HAP-1 (cell line): Measurements from ENCODE around the gene MAGEC3.
"Not testable (repeated sequence)": the region's sequence is repeated elsewhere in the genome, so short reads cannot be mapped to it uniquely, and the experiment has no call there.

Experiments used
- DNase-seq, 2 experiments: peaks; one replicate each; pipeline ENCODE4 v3.0.0-alpha.2; 2016 to 2020; ENCODE audit warnings: low spot score in 2 of 2
- H3K27me3 ChIP-seq: fragments of 250-450 bp; sonication (Bioruptor Pico); 2 replicates; pipeline ENCODE4 v1.5.1; 2020; ENCODE audit warnings: low read depth, mild to moderate bottlenecking, moderate library complexity
- H3K36me3 ChIP-seq: fragments of 250-450 bp; sonication (Bioruptor Pico); replicated peaks from 2 replicates; pipeline ENCODE4 v1.5.1; 2020; ENCODE audit warnings: mild to moderate bottlenecking
- H3K4me1 ChIP-seq: fragments of 250-450 bp; sonication (Bioruptor Pico); 2 replicates; pipeline ENCODE4 v1.5.1; 2020; ENCODE audit warnings: mild to moderate bottlenecking
- H3K4me3 ChIP-seq: fragments of 250-450 bp; sonication (Bioruptor Pico); 2 replicates; pipeline ENCODE4 v1.5.1; 2020; ENCODE audit warnings: mild to moderate bottlenecking, moderate library complexity
- H3K9me3 ChIP-seq: fragments of 250-450 bp; sonication (Bioruptor Pico); 2 replicates; pipeline ENCODE4 v1.5.1; 2020; ENCODE audit warnings: mild to moderate bottlenecking, moderate library complexity
- in situ Hi-C: fragments of 300-500 bp; cut with MboI; formaldehyde crosslinking; loops from 3 replicates; pipeline ENCODE4 v1.14.3; 2020; ENCODE audit warnings: low sequenced_read_pairs, inconsistent platforms, mixed read lengths

The MAGEC3 gene

GRCh38 chrX:141838016-141838415 is at the start of gene MAGEC3:
Gene MAGEC3 (plus strand): TSS chrX:141838316. CDS start chrX:141838316, 0 bp downstream.
- no peaks in the 10 kb centered on the region for H3K9me3 ChIP-seq
- in situ Hi-C loops, result no loop called here
- no peaks in the 10 kb centered on the region for H3K4me1 ChIP-seq
- H3K4me3 ChIP-seq, result no peak within 1 kb of the TSS
- no peak for DNase-seq
- H3K27me3 ChIP-seq, result no peaks in the 10 kb centered on the region
- H3K36me3 ChIP-seq, result no peaks in the 10 kb centered on the region

GRCh38 chrX:141791856-141792255 is 46.3 kb upstream of the MAGEC3 start:
- Histone ChIP-seq H3K9me3 (no peaks in the 10 kb centered on the region), H3K4me1 (no peaks in the 10 kb centered on the region), H3K36me3 (no peaks in the 10 kb centered on the region), H3K4me3 (no peak overlapping the region), H3K27me3 (no peaks in the 10 kb centered on the region)
- in situ Hi-C loops, result no loop called here
- DNase-seq, result no peak

GRCh38 chrX:141811438-141811837 is 26.7 kb upstream of the MAGEC3 start:
- H3K9me3 ChIP-seq, result no peaks in the 10 kb centered on the region
- H3K4me3 ChIP-seq, result no peak overlapping the region
- no peaks in the 10 kb centered on the region for H3K27me3 ChIP-seq
- no peak for DNase-seq
- in situ Hi-C loops, result no loop called here
- H3K4me1 ChIP-seq, result no peaks in the 10 kb centered on the region
- no peaks in the 10 kb centered on the region for H3K36me3 ChIP-seq

DNA sequence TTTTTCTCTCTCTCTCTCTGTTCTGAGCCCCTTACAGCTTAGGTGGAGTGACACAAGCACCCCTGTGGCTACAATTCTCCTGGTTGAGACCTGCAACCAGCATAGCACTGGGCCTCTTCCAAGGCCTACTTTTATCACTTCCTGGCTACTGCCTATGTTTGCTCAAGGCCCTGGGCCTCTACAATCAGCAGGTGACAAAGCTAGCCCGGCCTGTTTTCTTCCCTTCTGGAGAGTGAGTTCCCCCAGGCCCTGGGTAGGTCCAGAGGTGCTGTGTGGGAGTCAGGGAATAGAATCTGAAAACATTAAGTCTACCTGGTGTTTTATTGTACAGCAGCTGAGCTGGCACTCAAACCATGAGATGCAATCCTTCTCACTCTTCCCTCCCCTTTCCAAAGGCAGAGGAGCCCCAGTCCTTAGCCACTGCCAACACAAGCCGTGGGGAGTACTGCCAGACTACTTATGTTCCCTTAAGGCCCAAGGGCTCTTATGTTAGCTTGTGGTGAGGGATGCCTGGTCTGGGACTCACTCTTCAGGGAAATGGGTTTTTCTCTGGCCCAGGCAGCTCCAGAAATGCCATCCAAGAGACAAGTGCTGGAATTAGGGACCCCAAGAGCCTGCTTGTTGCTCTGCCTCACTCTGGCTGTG is 23.8 kb upstream of the MAGEC3 start:
- Histone ChIP-seq H3K27me3 (no peaks in the 10 kb centered on the region), H3K36me3 (no peaks in the 10 kb centered on the region), H3K4me3 (no peak overlapping the region), H3K4me1 (no peaks in the 10 kb centered on the region), H3K9me3 (no peaks in the 10 kb centered on the region)
- in situ Hi-C loops, result no loop called here
- DNase-seq, result no peak

DNA sequence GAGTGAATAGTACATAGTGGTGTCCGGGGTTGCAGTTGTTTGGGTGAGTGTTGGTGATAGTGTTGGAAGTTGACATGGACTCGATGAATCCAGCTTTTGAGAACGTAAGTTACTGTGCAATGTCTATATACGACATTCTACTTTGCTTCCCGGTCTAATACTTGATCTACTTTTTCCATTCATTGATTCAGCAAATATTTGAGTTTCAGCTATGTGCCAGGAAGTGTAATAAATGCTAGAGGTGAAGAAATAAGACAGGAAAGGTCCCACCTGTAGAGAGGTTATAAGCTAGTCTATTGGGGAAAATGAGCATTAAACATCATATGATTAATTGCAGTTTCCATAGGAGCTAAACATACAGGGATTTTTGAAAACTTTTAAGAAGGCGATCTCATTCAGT is 22.2 kb upstream of the MAGEC3 start:
- H3K36me3 ChIP-seq, result no peaks in the 10 kb centered on the region
- H3K4me1 ChIP-seq, result no peaks in the 10 kb centered on the region
- H3K27me3 ChIP-seq, result no peaks in the 10 kb centered on the region
- no peak for DNase-seq
- in situ Hi-C loops, result no loop called here
- no peaks in the 10 kb centered on the region for H3K9me3 ChIP-seq
- H3K4me3 ChIP-seq, result no peak overlapping the region

GRCh38 chrX:141832247-141832646 is 5.9 kb upstream of the MAGEC3 start:
- in situ Hi-C loops, result no loop called here

DNA sequence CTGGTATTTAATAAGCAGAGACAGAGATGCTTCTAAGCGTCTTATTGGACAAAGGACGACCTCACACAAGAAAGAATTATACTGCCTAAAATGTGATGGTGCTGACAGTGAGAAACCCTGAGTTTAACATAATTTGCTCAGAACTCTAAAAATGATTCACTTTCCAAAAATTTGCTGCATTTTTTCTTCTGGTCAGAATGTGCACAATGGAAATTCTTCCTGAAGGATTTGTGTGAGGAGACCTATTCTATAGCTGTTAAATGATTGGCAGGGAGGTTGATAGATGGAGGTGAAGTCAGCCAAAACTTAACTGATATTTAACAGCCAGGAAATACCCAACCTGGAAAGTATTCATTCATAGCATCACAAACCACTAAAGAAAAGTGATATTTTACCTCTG is 1.7 kb downstream of the MAGEC3 start:
- H3K4me3 ChIP-seq, result no peak overlapping the region
- no peaks in the 10 kb centered on the region for H3K27me3 ChIP-seq
- H3K36me3 ChIP-seq, result no peaks in the 10 kb centered on the region
- H3K9me3 ChIP-seq, result no peaks in the 10 kb centered on the region
- no peak for DNase-seq
- H3K4me1 ChIP-seq, result no peaks in the 10 kb centered on the region
- in situ Hi-C loops, result no loop called here

More at GRCh38 chrX:141832247-141832646, 5.9 kb upstream of the MAGEC3 start:
- no peaks in the 10 kb centered on the region for H3K4me1 ChIP-seq
- DNase-seq, result no peak
- H3K27me3 ChIP-seq, result no peaks in the 10 kb centered on the region
- H3K9me3 ChIP-seq, result no peaks in the 10 kb centered on the region
- no peaks in the 10 kb centered on the region for H3K36me3 ChIP-seq
- H3K4me3 ChIP-seq, result no peak overlapping the region

- H3K27me3 ChIP-seq, result no peaks in the 10 kb centered on the region
- in situ Hi-C loops, result no loop called here
- H3K9me3 ChIP-seq, result no peaks in the 10 kb centered on the region
- H3K4me1 ChIP-seq, result no peaks in the 10 kb centered on the region
- H3K36me3 ChIP-seq, result no peaks in the 10 kb centered on the region
- no peak for DNase-seq
- H3K4me3 ChIP-seq, result no peak overlapping the region
Observed at GRCh38 chrX:141857479-141857878, 19.4 kb downstream of the MAGEC3 start.

- Histone ChIP-seq H3K36me3 (no peaks in the 10 kb centered on the region), H3K27me3 (no peaks in the 10 kb centered on the region), H3K4me1 (peaks cover 22% of the 10 kb centered on the region), H3K9me3 (no peaks in the 10 kb centered on the region; the same call in 1 of the 2 replicates), H3K4me3 (no peak overlapping the region)
- DNase-seq, result peak; percentile 3 to 22
- in situ Hi-C loops, result no loop called here
Observed at GRCh38 chrX:141879616-141880015, 41.5 kb downstream of the MAGEC3 start.

DNA sequence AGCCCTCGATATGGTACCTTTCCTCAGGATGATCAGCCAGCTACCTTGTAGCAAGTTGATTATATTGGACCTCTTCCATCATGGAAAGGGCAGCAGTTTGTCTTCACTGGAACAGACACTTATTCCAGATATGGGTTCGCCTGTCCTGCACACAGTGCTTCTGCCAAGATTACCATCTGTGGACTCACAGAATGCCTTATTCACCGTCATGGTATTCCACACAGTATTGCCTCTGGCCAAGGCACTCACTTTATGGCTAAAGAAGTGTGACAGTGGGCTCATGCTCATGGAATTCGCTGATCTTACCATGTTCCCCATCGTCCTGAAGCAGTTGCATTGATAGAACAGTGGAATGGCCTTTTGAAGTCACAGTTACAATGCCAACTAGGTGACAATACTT is 50.7 kb downstream of the MAGEC3 start:
- H3K27me3 ChIP-seq, H3K36me3 ChIP-seq, DNase-seq, H3K4me1 ChIP-seq, H3K4me3 ChIP-seq, H3K9me3 ChIP-seq, in situ Hi-C loops: not testable (repeated sequence)

GRCh38 chrX:141894733-141895132 is 56.6 kb downstream of the MAGEC3 start:
- H3K4me1 ChIP-seq, result no peaks in the 10 kb centered on the region
- H3K27me3 ChIP-seq, result no peaks in the 10 kb centered on the region
- in situ Hi-C loops, result no loop called here
- H3K4me3 ChIP-seq, result no peak overlapping the region
- no peaks in the 10 kb centered on the region for H3K9me3 ChIP-seq
- DNase-seq, result no peak
- no peaks in the 10 kb centered on the region for H3K36me3 ChIP-seq

- in situ Hi-C loops, result no loop called here
- Histone ChIP-seq H3K4me3 (no peak overlapping the region), H3K36me3 (no peaks in the 10 kb centered on the region), H3K9me3 (no peaks in the 10 kb centered on the region), H3K4me1 (no peaks in the 10 kb centered on the region), H3K27me3 (no peaks in the 10 kb centered on the region)
- no peak for DNase-seq
Observed at GRCh38 chrX:141897690-141898089, 59.6 kb downstream of the MAGEC3 start.

DNA sequence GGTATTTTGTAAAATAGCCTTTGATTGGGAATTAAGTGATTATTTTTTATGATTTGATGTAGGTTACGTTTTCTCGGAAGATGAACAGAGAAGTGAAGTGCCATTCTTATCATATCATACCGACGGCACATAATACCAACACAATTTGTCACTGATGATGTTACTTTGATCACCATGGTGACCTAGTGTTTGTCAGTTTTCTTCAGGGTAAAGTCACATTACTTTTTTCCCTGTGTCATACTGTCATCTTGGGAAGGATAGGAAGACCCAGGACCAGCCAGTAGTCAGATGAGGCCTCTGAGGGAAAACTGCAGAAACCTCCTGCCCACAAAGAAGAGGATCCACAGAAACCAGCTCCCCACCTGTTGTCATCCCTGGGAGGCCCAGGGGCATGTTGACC is 64.2 kb downstream of the MAGEC3 start:
- H3K36me3 ChIP-seq, result no peaks in the 10 kb centered on the region
- no peaks in the 10 kb centered on the region for H3K27me3 ChIP-seq
- no peaks in the 10 kb centered on the region for H3K9me3 ChIP-seq

DNA sequence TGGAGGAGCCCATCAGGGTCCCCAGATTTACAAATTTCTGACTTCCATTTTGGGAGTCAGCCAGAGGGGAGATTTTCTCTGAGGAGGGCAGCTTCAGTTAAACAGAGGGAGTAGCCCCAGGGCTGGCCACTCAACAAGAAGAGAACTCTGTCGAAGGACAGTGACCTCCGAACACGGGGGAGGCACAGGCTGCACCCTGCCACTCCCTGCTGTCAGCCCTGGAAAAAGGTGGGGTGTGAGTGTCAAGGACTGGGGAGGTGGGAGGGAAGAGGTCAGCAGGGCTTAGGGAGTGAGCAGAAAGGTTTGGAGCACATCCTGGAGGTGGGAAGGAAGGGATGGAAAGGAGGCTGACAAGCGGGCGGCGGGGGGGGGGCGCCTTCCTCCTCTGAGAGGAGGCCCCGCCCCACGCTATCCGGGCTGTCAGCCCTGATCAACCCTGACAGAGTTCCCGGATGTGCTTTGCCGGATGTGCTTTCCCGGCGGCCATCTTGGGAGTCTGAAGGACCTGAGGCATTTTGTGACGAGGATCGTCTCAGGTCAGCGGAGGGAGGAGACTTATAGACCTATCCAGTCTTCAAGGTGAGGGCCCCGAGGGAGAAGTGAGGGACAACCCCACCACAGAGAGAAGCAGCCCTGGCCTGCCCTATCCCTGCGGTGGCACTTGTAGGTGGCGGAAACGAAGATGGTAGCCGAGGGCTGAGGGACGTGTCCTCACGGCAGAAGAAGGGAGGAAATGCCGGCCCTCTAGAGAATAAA is 65.5 kb downstream of the MAGEC3 start, which contains the start of gene MAGEC1:
Gene MAGEC1 (plus strand): TSS at position 495 of the 756 bp plus-strand sequence. CDS start 1,179 bp downstream, outside the sequence.
- Histone ChIP-seq H3K27me3 (no peaks in the 10 kb centered on the region), H3K4me1 (no peaks in the 10 kb centered on the region), H3K36me3 (no peaks in the 10 kb centered on the region), H3K9me3 (no peaks in the 10 kb centered on the region), H3K4me3 (no peak within 1 kb of the TSS)
- DNase-seq, result no peak
- in situ Hi-C loops, result no loop called here

More for the DNA sequence above, 64.2 kb downstream of the MAGEC3 start:
- in situ Hi-C loops, result no loop called here
- no peak for DNase-seq
- Histone ChIP-seq H3K4me3 (no peak overlapping the region), H3K4me1 (no peaks in the 10 kb centered on the region)
